ENCODE measurements around the gene MAD2L2.

The MAD2L2 gene

GRCh38 chr1:11682287-11682771 is 1.4 kb upstream of the MAD2L2 start:
- DNase-seq: no peak

GRCh38 chr1:11680270-11681070 is 478 bp downstream of the MAD2L2 start:
- DNase-seq: peak in 1 of 2 experiments; percentile 53

- no peak for DNase-seq
These were observed 2.5 kb downstream of the MAD2L2 start for GRCh38 chr1:11678442-11678841.

- DNase-seq: no peak
These were observed 4.4 kb downstream of the MAD2L2 start for GRCh38 chr1:11676386-11677103.

- DNase-seq: no peak
These were observed 5.6 kb downstream of the MAD2L2 start for GRCh38 chr1:11675325-11675724.

- no peak for DNase-seq
These were observed 6.5 kb downstream of the MAD2L2 start for GRCh38 chr1:11674488-11674887.

GRCh38 chr1:11673089-11673769 is 7.7 kb downstream of the MAD2L2 start:
- no peak for DNase-seq

GRCh38 chr1:11671544-11672286 is 9.2 kb downstream of the MAD2L2 start:
- DNase-seq: no peak

- no peak for DNase-seq
These were observed 9.8 kb downstream of the MAD2L2 start for GRCh38 chr1:11671205-11671543.

- DNase-seq: no peak
These were observed 10.2 kb downstream of the MAD2L2 start for GRCh38 chr1:11670747-11671146.

GRCh38 chr1:11668516-11668915 is 12.4 kb downstream of the MAD2L2 start:
- DNase-seq: no peak

- DNase-seq: peak in 1 of 2 experiments; percentile 16
These were observed 16.4 kb downstream of the MAD2L2 start for GRCh38 chr1:11664336-11665065.

GRCh38 chr1:11661103-11661502 is 19.8 kb downstream of the MAD2L2 start:
- DNase-seq: no peak

- DNase-seq: no peak
These were observed 21.2 kb downstream of the MAD2L2 start for GRCh38 chr1:11659748-11660147.

- DNase-seq: no peak
These were observed 22.4 kb downstream of the MAD2L2 start for GRCh38 chr1:11658542-11658941.

GRCh38 chr1:11657654-11658053 is 23.3 kb downstream of the MAD2L2 start:
- no peak for DNase-seq

GRCh38 chr1:11654939-11655808 is 25.8 kb downstream of the MAD2L2 start:
- no peak for DNase-seq

GRCh38 chr1:11654137-11654938 is 26.6 kb downstream of the MAD2L2 start, which contains the start of the genes FBXO2 and FBXO44:
FBXO2 (minus strand) TSS chr1:11654429; CDS start chr1:11654340, 89 bp downstream.
FBXO44 (plus strand) TSS chr1:11654877; CDS start chr1:11655836, 959 bp downstream.
- DNase-seq: no peak

GRCh38 chr1:11653861-11654136 is 27.1 kb downstream of the MAD2L2 start:
- no peak for DNase-seq

Measured in NCI-H2081 (cell line).